ENCODE data around the gene ARSG. TPM values are rescaled to one million over a fixed set of nuclear protein-coding genes. Genes with fewer than 3 reads are reported as not detected.
A peak's percentile ranks its signal among the peaks of the same experiment; 100 is the strongest.

The ARSG gene
- total and polyA plus RNA-seq, 9 of the 15 experiments (the other 6 are each of a cell fraction or from before 2014, with no cell fraction given): 1.0 to 5.6 (median 1.8) TPM

- TF ChIP-seq EGR1 (conservative IDR thresholded peaks at IDR 0.05) (no peak), PHB (CRISPR knock-in tag; IDR thresholded peaks at IDR 0.05) (peak; percentile 31; the same call in 1 of the 2 replicates), NR2F6 (CRISPR knock-in tag; IDR thresholded peaks at IDR 0.05) (no peak), JUND (IDR thresholded peaks at IDR 0.05; ENCODE audit: borderline replicate concordance, low read depth, low read length) (no peak), JUND (tag; IDR thresholded peaks at IDR 0.05; ENCODE audit: borderline replicate concordance, low read depth, low read length) (no peak), SRF (CRISPR knock-in tag; IDR thresholded peaks at IDR 0.05) (no peak), ZNF75A (CRISPR knock-in tag; IDR thresholded peaks at IDR 0.05) (no peak), CSDE1 (IDR thresholded peaks at IDR 0.05) (0 out of 4 replicates have a peak, but pooled peaks of 1 of the 2 experiments have one; percentile 27), RREB1 (CRISPR knock-in tag; IDR thresholded peaks at IDR 0.05) (peak; percentile 58; the same call in 1 of the 2 replicates), SAP30 (IDR thresholded peaks at IDR 0.05; ENCODE audit: borderline replicate concordance, insufficient read depth, low read depth, low read length, poor library complexity, severe bottlenecking) (peak; percentile 53), TAF1 (IDR thresholded peaks at IDR 0.05; ENCODE audit: control insufficient read depth, extremely low read depth, insufficient read depth, low read length, severe bottlenecking) (no peak), HLTF (IDR thresholded peaks at IDR 0.05) (no peak), CTBP1 (IDR thresholded peaks at IDR 0.05; ENCODE audit: borderline replicate concordance) (0 out of 2 replicates have a peak, but pooled peaks have one; percentile 7), NFIC (IDR thresholded peaks at IDR 0.05) (0 out of 2 replicates have a peak, but pooled peaks have one; percentile 2)
- TF ChIP-seq, protein P1, sequence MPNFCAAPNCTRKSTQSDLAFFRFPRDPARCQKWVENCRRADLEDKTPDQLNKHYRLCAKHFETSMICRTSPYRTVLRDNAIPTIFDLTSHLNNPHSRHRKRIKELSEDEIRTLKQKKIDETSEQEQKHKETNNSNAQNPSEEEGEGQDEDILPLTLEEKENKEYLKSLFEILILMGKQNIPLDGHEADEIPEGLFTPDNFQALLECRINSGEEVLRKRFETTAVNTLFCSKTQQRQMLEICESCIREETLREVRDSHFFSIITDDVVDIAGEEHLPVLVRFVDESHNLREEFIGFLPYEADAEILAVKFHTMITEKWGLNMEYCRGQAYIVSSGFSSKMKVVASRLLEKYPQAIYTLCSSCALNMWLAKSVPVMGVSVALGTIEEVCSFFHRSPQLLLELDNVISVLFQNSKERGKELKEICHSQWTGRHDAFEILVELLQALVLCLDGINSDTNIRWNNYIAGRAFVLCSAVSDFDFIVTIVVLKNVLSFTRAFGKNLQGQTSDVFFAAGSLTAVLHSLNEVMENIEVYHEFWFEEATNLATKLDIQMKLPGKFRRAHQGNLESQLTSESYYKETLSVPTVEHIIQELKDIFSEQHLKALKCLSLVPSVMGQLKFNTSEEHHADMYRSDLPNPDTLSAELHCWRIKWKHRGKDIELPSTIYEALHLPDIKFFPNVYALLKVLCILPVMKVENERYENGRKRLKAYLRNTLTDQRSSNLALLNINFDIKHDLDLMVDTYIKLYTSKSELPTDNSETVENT (CRISPR knock-in tag; IDR thresholded peaks at IDR 0.05): peak; percentile 1; the same call in 1 of the 2 replicates
- TF ChIP-seq, protein P2, sequence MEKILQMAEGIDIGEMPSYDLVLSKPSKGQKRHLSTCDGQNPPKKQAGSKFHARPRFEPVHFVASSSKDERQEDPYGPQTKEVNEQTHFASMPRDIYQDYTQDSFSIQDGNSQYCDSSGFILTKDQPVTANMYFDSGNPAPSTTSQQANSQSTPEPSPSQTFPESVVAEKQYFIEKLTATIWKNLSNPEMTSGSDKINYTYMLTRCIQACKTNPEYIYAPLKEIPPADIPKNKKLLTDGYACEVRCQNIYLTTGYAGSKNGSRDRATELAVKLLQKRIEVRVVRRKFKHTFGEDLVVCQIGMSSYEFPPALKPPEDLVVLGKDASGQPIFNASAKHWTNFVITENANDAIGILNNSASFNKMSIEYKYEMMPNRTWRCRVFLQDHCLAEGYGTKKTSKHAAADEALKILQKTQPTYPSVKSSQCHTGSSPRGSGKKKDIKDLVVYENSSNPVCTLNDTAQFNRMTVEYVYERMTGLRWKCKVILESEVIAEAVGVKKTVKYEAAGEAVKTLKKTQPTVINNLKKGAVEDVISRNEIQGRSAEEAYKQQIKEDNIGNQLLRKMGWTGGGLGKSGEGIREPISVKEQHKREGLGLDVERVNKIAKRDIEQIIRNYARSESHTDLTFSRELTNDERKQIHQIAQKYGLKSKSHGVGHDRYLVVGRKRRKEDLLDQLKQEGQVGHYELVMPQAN (IDR thresholded peaks at IDR 0.05; ENCODE audit: borderline replicate concordance): no peak
- TF ChIP-seq, protein P3, sequence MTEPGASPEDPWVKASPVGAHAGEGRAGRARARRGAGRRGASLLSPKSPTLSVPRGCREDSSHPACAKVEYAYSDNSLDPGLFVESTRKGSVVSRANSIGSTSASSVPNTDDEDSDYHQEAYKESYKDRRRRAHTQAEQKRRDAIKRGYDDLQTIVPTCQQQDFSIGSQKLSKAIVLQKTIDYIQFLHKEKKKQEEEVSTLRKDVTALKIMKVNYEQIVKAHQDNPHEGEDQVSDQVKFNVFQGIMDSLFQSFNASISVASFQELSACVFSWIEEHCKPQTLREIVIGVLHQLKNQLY (CRISPR knock-in tag; conservative IDR thresholded peaks at IDR 0.05): no peak
These were observed 43.0 kb upstream of the ARSG start (continued) for GRCh38 chr17:68248199-68248825.
